GM21390 (cell line): ENCODE data around the gene ETFRF1.

Experiments used
- ATAC-seq: cut with Tn5 transposase; IDR thresholded peaks from one replicate; pipeline ENCODE4 v1.9.1; 2021; ENCODE audit not compliant: unreplicated experiment

Gene ETFRF1

DNA sequence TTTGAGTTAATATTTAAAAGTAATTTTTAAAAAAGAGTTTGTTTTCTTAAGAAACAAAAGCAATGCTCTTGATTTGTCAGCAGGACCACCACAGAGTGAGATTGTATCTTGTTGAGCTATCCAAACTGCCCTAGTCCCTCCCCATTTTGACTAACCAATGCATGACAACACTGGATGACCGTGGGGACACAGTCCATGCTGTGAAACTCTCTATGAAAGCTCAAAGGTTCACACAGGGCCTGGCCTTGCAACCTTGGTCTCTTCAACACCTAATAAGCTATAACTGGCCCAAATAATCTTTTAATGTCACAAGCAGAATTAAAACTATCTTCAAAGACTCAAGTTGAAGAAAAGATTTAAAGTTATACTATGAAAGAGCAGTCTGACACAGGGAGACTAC lies 13.5 kb downstream of the ETFRF1 start:
- no peak for ATAC-seq

DNA sequence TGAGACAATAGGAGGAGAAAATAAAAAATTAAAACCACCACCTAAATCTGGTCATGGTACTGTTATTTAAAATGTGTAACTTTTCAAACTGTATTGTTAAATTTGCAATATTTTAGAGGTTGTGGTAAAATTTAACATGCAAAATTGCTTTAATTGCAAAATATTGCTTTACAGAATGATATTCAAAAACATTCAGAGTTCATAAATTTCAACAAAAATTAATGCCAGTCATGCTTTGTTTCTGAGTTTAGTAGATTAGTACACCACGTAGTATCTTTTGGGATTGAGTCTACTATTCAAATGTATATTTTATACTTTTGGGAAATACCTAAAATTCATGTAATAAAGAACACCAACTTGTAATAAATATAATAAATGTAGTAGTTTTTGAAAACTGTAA lies 18.3 kb downstream of the ETFRF1 start:
- no peak for ATAC-seq

DNA sequence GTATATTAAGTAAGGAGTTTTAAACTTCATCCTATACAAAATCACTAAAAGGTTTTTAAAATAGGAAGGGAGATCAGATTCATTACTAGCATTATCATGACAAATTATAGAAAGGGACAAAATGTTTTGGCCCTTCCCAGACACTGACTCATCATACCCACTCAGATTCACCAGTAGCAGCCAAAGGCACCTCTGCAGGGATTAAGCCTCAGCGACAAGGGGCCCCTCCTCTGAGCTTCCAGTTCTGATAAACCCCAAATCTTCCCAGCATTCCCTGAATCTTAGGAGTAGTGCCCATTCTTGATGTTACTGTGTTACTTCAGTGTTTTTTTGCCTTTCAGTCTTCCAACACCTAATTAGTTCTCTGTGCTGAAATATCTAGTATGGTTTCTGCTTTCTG lies 41.2 kb downstream of the ETFRF1 start:
- ATAC-seq: no peak

DNA sequence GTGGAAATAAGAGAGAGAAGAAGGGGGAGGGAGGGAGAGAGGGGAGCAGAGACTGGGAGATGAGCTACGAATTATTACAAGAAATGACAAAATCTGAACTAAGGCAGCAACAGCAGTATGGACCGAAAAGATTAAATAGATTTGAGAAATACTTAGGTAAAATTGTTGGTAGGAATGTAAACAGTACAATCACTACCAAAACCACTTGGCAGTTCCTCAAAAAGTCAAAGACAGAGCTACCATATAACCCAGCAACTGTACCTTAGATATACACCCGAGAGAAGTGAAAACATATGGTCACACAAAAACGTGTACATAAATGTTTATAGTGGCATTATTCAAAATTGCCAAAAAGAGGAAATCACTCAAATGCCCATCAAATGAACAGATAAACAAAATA lies 41.6 kb downstream of the ETFRF1 start:
- no peak for ATAC-seq

DNA sequence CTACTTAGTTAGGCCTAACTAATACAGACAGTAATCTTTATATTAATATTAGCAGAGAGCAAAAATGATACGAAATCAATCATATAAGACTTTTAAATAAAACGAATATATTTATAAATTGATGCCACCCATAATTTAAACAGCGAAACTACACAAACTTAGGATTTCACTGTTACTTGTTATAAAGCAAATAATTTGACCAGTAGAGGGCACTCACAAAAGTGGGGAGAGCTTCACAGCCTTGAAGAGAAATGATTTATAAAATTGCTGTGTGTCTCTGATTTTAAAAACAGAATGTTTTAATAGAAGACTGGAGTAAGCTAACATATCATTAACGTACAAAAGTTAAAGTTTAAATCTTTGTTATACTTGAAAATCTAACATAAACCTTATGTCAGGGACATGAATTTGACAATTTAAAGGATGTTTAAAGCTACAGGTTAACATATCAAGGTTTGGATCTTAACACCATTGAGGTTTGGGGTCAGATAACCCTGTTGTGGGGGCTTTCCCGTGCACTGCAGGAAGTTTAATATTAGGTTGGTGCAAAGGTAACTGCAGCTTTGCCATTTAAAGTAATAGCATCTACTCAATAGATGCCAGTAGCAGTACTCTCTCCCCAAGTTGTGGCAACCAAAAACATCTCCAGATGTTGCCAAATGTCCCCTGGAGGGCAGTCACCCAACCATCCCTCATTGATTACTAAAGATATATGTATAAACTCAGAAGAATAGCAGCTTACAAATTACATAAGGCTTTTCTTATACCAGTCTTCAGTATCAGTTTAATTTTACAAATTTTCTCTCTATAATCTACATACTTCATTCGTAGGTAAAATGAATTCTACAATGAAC lies 46.4 kb downstream of the ETFRF1 start:
- ATAC-seq: peak; percentile 63

DNA sequence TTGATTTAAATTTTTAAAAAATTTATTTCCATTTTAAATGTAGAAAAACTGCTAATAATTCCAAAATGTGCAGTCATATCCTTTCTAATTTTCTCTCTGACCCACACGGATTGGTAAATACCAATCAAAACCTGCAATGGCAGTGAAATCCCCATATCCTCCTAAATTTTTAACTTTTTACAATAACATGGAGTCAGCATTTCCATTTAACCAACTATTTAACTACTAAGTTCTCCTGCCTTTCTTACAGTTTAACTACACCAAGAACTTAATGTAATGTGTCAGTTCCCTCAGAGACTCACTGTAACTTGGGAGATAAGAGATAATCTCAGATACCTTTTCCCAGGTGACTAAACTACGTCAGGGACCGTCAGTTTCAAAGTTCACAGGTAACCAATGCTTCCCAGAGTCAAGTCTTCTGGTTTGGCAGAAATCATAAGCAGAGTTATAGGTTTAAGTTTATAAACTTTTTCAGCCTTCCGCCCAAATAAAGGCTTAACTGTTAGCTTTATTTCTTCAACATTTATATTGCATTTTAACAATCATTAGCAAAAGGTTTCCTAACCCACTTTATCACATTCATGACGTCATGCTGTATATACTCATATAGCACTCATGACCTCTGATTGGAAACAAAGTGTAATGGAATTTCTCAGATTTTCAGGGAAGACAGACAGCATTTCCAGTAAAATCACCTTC lies 48.1 kb downstream of the ETFRF1 start:
- no peak for ATAC-seq

DNA sequence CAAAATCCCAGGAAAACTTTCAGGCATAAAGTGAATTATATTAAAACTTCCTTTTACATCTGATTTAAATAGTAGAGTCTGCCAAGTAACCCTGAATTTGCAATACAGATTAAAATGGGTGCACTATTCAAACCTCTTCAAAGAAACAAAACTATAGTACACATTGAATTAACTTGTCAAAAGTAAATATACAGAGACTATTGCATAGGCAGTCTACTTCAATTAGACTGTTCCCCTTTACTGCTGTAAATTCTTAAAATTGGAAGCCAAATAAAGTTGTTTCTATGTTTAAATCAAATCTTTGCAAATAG lies 48.6 kb downstream of the ETFRF1 start:
- ATAC-seq: no peak

DNA sequence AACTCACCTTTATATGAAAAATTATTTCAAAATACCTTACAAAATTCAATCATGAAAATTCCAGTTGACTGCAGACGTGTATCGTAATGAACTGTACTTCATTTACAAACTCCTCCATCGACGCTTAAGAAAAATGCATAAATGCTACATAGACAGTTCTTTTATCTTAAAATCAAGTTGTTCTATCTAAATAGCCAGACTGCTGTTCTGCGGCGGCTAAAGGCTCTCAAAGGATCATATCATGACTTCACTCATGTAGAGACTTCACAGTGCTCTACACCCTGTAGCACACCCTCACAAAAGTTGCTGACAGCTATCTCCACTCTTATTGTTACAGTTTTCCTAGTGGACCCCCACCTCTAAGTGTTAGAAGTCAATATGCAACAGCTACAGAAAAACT lies 50.5 kb downstream of the ETFRF1 start:
- no peak for ATAC-seq

DNA sequence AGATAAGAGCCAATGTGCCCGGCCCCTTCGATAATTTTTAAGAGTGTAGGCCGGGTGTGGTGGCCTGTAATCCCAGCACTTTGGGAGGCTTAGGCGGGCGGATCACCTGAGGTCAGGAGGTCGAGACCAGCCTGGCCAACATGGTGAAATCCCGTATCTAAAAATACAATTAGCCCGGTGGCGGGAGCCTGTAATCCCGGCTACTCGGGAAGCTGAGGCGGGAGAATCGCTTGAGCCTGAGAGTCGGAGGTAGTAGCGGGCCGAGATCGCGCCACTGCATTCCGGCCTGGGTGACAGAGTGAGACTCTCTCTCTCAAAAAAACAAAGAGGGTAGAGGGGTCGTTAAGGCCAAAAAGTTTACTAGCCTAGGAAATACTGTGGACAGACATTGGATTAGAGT lies 53.1 kb downstream of the ETFRF1 start:
- no peak for ATAC-seq

DNA sequence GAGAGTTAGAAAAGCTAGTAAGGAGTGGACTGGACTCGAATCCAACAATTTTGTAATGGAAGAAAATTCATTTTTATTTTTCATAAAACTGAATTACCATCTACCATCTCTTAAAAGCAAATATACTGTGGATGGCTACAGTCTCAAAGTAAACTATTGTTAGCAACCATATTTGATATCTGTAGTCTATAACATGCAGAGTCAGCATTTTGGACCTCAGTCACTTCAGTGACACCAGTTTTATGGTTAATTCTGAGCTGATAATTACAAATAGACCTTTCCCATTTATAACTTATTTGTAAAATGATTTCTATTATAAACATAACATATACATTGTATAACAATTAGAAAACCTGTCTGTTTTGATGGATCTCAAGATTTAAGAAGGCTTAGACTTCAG lies 53.7 kb downstream of the ETFRF1 start:
- no peak for ATAC-seq

DNA sequence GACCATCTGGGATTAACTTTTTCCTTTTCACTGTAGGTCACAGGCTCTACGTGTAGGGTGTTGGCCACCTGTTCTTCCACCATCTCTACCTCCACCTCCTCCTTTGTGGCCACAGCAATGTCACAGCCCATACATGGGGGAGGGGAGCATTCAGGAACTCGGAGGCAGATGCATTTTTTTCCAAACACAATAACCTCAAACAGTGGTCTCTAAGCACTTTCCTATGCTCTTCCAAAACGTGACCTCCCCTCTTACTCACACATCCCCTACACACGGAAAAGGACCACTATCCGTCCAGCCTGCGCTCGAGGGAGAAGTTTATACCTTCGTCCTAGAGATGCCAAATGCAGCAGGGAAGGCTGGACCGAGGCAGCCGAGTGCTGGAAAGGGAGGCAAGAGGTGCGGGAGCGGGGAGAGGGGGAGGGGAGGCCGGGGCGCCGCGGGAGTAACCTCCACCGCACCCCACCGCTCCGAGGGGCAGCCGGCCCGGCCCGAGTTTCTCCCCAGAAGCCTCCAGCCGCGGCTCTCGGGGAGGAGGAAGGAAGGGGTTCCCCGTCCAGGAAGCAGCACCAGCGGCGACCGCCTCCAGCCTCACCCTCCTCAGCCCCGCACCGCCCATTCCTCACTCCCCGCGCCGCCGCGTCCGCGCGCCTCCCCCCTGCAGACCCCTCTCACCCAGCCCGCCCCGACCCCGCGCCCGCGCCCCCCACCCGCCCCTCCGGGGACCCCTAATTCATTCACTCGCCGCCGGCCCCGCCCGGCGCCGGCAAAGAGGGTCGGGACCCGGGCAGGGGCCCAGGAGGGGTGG lies 55.1 kb downstream of the ETFRF1 start:
- peak; percentile 38 for ATAC-seq

DNA sequence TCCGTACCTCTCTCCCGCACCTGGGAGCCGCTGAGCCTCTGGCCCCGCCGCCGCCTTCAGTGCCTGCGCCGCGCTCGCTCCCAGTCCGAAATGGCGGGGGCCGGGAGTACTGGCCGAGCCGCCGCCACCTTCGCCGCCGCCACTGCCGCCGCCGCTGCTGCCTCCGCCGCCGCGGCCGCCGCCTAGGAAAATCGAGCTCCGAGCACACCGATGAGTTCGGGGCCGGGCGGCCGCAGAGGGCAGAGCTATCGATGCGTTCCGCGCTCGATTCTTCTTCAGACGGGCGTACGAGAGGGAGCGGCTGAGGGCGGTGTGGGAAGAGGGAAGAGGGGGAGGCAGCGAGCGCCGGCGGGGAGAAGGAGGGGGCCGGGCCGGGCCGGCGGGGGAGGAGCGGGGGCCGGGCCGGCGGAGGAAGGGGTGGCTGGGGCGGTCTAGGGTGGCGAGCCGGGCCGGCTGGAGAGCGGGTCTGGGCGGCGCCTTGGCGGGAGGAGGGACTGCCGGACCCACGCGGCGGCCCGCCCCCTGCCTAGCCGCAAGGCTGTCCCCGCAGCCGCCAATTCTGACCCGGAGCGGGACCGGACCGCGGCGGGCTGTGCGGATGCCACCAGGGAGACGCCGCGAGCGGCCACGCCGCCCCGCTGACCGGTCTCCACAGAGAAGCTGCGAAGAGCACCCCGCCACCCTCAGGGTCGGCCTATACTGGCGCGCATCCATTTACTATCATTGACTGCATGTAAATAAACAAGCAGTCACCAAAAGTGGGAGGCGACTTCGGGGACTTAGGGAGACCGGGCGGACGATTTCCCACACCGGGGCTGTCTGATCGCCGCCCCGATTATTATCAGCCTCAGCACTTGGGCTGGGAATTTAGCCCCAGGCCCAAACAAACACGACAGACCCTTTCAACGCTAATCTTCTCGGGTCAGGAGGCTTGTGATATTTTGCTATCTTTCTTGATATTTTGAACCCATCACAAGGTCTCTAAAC lies 56.0 kb downstream of the ETFRF1 start, which contains the start of gene KRAS:
Gene KRAS, minus strand, starts transcription at position 186 of the 987 bp plus-strand sequence.
- ATAC-seq: peak; percentile 74

DNA sequence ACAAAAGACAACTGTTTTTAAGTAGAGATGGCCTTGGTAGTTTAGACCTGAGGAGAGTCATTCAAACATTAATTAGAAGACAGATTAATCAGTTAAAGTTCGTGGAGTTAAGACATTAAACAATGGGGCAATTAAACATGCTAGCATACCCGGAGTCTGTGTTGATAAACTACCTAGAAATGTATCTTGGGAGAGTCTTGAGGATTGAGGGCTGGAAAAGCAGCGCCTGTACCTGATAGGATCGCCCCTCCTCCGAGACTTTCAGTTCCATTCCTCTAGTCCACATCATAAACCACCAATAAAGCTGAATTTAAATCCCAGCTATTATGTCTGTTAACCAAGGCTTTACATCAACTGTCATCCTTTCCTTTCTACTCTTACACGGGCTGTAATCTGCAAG lies 56.7 kb downstream of the ETFRF1 start:
- ATAC-seq: no peak

DNA sequence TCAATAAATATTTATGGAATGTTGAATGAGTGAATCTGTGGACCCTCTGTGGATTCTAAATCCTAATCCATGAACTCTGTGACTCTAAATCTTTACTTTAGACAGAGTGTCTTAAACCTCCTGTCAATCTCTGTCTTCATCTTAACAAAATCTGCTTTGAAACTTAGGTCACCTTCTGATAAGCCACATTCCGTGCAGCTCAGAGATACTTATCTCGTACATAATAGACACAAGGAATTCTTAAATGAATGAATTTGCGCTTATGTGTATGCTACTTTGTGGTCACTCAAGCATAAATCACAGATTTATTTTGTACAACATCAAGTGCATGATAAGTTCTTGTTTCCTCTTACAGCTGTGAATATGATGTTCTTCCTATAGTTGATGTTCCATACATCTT lies 57.9 kb downstream of the ETFRF1 start:
- no peak for ATAC-seq

DNA sequence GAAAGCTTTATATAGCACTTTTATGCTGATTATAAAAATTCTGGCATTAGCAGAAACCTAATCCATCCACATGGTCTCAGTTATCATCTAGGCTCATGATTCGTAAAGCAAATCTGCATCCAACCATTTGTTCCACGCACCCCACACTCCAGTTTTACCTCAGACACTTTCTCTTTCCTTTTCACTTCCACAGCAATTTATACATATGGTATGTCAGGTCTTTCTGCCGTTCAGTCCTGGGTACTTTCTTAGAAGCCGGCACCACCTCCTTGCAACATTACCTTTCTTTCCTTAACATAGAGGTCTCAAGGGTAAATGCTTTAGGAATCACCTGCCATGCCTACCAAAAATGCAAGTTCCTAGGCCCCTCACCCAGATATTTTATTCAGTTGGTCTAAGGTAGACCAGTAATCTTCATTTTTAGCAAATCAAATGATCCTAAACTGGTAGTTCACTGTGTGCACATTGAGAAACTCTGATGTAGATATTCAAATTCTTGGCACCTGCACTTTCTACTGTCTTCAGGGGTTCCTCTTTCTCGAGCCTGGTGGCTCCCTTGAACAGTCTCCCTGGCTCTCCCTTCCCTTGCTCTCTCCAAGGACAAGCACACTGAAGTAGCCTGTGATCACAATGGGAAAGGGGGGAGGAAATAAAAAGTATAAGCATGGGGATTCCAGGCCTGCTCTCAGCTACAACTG lies 58.5 kb downstream of the ETFRF1 start:
- ATAC-seq: peak; percentile 20

DNA sequence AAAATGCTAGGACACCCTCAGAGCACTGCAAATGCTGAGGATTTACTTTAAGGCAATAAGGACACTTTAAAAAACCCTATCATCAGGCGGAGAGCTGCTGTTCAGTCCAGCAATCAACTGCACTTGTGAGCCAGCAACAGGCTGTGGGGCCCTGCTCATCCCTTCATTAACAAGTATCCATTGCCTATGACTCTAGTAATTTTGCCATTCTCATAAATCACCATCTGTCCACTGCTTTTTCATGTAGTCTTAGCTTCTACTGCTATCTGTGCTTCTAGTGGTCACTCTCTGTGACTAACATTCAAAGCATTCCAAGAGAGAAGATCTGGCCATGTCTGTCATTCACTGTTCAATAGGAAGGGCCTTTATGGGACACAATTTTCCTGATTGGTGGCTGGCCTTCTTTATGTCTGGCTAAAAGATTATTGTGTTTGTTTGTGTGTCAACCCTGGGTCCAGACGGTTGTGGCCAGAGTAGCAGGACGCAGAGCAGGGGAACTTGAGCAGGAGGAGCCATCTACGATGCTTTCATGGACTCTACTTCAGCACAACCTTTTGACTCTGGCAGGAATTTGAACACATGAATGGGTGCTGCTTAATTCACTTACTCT lies 59.3 kb downstream of the ETFRF1 start:
- ATAC-seq: no peak
